Liver (tissue), 9 donors: ENCODE measurements around the gene AAK1. TPM values are rescaled to one million over a fixed set of nuclear protein-coding genes. Genes with fewer than 3 reads are reported as not detected.

Experiments
- DNase-seq: peaks from one replicate; pipeline ENCODE4 v3.0.0-alpha.2; 2017; ENCODE audit warnings: low spot score
- H3K27ac ChIP-seq, 2 donors: one replicate each; pipeline ENCODE4 v1.7.0; 2013; ENCODE audit warnings: inconsistent platforms in 2 of 2, low read length in 2 of 2, control low read depth in 1 of 2, low read depth in 1 of 2, mild to moderate bottlenecking in 1 of 2
- H3K27me3 ChIP-seq, 4 donors: one replicate each; pipeline versions ENCODE4 v1.6.1 to v1.7.0; 2013; ENCODE audit warnings: low read length in 3 of 4, inconsistent platforms in 1 of 4, mild to moderate bottlenecking in 1 of 4, moderate library complexity in 1 of 4; ENCODE audit not compliant: control insufficient read depth in 4 of 4, insufficient read depth in 4 of 4
- H3K36me3 ChIP-seq, 4 donors: one replicate each; pipeline versions ENCODE4 v1.6.1 to v1.7.0; 2013; ENCODE audit warnings: low read length in 3 of 4, mild to moderate bottlenecking in 3 of 4, low read depth in 1 of 4, moderate library complexity in 1 of 4; ENCODE audit not compliant: control insufficient read depth in 4 of 4, insufficient read depth in 3 of 4
- H3K4me1 ChIP-seq, 4 donors: one replicate each; pipeline versions ENCODE4 v1.6.1 to v1.7.0; 2013; ENCODE audit warnings: low read length in 3 of 4, mild to moderate bottlenecking in 3 of 4, moderate library complexity in 1 of 4; ENCODE audit not compliant: control insufficient read depth in 4 of 4, insufficient read depth in 4 of 4
- H3K4me3 ChIP-seq, 3 donors: one replicate each; pipeline versions ENCODE4 v1.6.1 to v1.7.0; 2013; ENCODE audit warnings: low read length in 3 of 3, control low read depth in 1 of 3, low read depth in 1 of 3, mild to moderate bottlenecking in 1 of 3
- H3K9ac ChIP-seq, 2 donors: one replicate each; pipeline ENCODE4 v1.7.0; 2013; ENCODE audit warnings: low read length in 2 of 2, mild to moderate bottlenecking in 2 of 2, moderate library complexity in 2 of 2, control low read depth in 1 of 2, low read depth in 1 of 2
- H3K9me3 ChIP-seq, 4 donors: one replicate each; pipeline versions ENCODE4 v1.6.1 to v1.7.0; 2013; ENCODE audit warnings: low read length in 3 of 4; ENCODE audit not compliant: control insufficient read depth in 4 of 4
- ATF3 ChIP-seq: IDR thresholded peaks from 2 replicates; pipeline ENCODE4 v1.6.1; 2016; ENCODE audit warnings: antibody characterized with exemption
- EGR1 ChIP-seq, 2 donors: IDR thresholded peaks; 2 replicates each; pipeline ENCODE4 v1.6.1; 2016 to 2018; ENCODE audit warnings: antibody characterized with exemption in 2 of 2, low read depth in 2 of 2
- FOXA2 ChIP-seq: IDR thresholded peaks from 2 replicates; pipeline ENCODE4 v1.6.1; 2016; ENCODE audit warnings: antibody characterized with exemption
- GABPA ChIP-seq, 2 donors: IDR thresholded peaks in 1 of 2; conservative IDR thresholded peaks in 1 of 2; 2 replicates each; pipeline ENCODE4 v1.6.1; 2016; ENCODE audit warnings: antibody characterized with exemption in 2 of 2, mild to moderate bottlenecking in 1 of 2, moderate library complexity in 1 of 2
- HNF4A ChIP-seq, 2 donors: conservative IDR thresholded peaks; 2 replicates each; pipeline ENCODE4 v1.6.1; 2016; ENCODE audit warnings: antibody characterized with exemption in 2 of 2, mild to moderate bottlenecking in 2 of 2
- HNF4G ChIP-seq: IDR thresholded peaks from 2 replicates; pipeline ENCODE4 v1.6.1; 2016; ENCODE audit warnings: antibody characterized with exemption
- JUND ChIP-seq, 2 donors: IDR thresholded peaks; 2 replicates each; pipeline ENCODE4 v1.6.1; 2016; ENCODE audit warnings: antibody characterized with exemption in 2 of 2
- MAX ChIP-seq: IDR thresholded peaks from 2 replicates; pipeline ENCODE4 v1.6.1; 2016; ENCODE audit warnings: antibody characterized with exemption
- NR2F2 ChIP-seq: IDR thresholded peaks from 2 replicates; pipeline ENCODE4 v1.6.1; 2016; ENCODE audit warnings: antibody characterized with exemption
- RAD21 ChIP-seq, 2 donors: IDR thresholded peaks; 2 replicates each; pipeline ENCODE4 v1.6.1; 2016; ENCODE audit warnings: antibody characterized with exemption in 2 of 2, mild to moderate bottlenecking in 2 of 2
- REST ChIP-seq: IDR thresholded peaks from 2 replicates; pipeline ENCODE4 v1.6.1; 2016; ENCODE audit warnings: antibody characterized with exemption, mild to moderate bottlenecking
- RXRA ChIP-seq, 2 donors: IDR thresholded peaks; 2 replicates each; pipeline ENCODE4 v1.6.1; 2017 to 2018; ENCODE audit warnings: antibody characterized with exemption in 2 of 2, mild to moderate bottlenecking in 1 of 2
- SP1 ChIP-seq: IDR thresholded peaks from 2 replicates; pipeline ENCODE4 v1.6.1; 2018; ENCODE audit warnings: antibody characterized with exemption, mild to moderate bottlenecking
- TAF1 ChIP-seq: conservative IDR thresholded peaks from 2 replicates; pipeline ENCODE4 v1.6.1; 2016; ENCODE audit warnings: antibody characterized with exemption, mild to moderate bottlenecking
- YY1 ChIP-seq: IDR thresholded peaks from 2 replicates; pipeline ENCODE4 v1.6.1; 2016; ENCODE audit warnings: antibody characterized with exemption, mild to moderate bottlenecking
- WGBS: extraction: QIAGEN DNeasy Blood & Tissue Kit; methylation state at CpG from one replicate; pipeline ENCODE4 v1.1.7; 2013; 5-methylcytosine and 5-hydroxymethylcytosine counted together
- polyA plus RNA-seq, 2 donors: library from polyadenylated mRNA; stranded (reverse) in 1 of 2; unstranded in 1 of 2; fragments of 200-250 nt in 1 of 2; fragments of >200 nt in 1 of 2; fragmentation: Nextera tagmentation in 1 of 2; extraction: Ambion mirVana in 1 of 2; gene quantifications; one replicate each; pipeline versions ENCODE4 v1.2.1 to v1.2.3, GENCODE V29; 2013 to 2015
- total RNA-seq, 2 donors: library from RNA; depleted of rRNA; stranded (reverse); fragments of >200 nt; gene quantifications; one replicate each; pipeline ENCODE4 v1.2.3, GENCODE V29; 2014
- TF ChIP-seq, protein P1 (sequence below): IDR thresholded peaks from 2 replicates; pipeline ENCODE4 v1.6.1; 2016; ENCODE audit warnings: antibody characterized with exemption
- TF ChIP-seq, protein P2 (sequence below): fragments of 150-350 bp; IDR thresholded peaks from 2 replicates; pipeline ENCODE4 v1.5.1; 2017; ENCODE audit warnings: improper control_type of control experiment, low read depth, low read length; ENCODE audit not compliant: missing input control
- donor health status: healthy.
- donor health status: healthy.
- donor health status: healthy.
- donor health status: healthy.
- donor health status: healthy.

AAK1 gene
- total and polyA plus RNA-seq, 4 donors, result 3.9 to 14.3 (median 11.3) TPM

GRCh38 chr2:69481421-69481820 lies 162.1 kb downstream of the AAK1 start (continued):
- TF ChIP-seq MAX, result no peak
- TF ChIP-seq HNF4G, result no peak
- no peak for TF ChIP-seq NR2F2

- H3K36me3 ChIP-seq, result peaks cover 0 to 3% (median 2%) of the 10 kb centered on the region in 4 donors
- TF ChIP-seq REST (no peak), MAX (no peak), YY1 (no peak), EGR1 (IDR thresholded peaks at IDR 0.05; ENCODE audit: low read depth in 2 of 2) (no peak), HNF4A (conservative IDR thresholded peaks at IDR 0.05) (no peak), SP1 (no peak), FOXA2 (no peak), JUND (IDR thresholded peaks at IDR 0.05) (no peak), RAD21 (IDR thresholded peaks at IDR 0.05) (no peak), GABPA (IDR thresholded peaks at IDR 0.05 in 1 of 2, conservative IDR thresholded peaks at IDR 0.05 in 1 of 2) (no peak), RXRA (IDR thresholded peaks at IDR 0.05) (no peak), ATF3 (no peak), TAF1 (no peak), HNF4G (no peak)
- TF ChIP-seq, protein P1, sequence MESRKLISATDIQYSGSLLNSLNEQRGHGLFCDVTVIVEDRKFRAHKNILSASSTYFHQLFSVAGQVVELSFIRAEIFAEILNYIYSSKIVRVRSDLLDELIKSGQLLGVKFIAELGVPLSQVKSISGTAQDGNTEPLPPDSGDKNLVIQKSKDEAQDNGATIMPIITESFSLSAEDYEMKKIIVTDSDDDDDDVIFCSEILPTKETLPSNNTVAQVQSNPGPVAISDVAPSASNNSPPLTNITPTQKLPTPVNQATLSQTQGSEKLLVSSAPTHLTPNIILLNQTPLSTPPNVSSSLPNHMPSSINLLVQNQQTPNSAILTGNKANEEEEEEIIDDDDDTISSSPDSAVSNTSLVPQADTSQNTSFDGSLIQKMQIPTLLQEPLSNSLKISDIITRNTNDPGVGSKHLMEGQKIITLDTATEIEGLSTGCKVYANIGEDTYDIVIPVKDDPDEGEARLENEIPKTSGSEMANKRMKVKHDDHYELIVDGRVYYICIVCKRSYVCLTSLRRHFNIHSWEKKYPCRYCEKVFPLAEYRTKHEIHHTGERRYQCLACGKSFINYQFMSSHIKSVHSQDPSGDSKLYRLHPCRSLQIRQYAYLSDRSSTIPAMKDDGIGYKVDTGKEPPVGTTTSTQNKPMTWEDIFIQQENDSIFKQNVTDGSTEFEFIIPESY, result no peak
- TF ChIP-seq, protein P2, sequence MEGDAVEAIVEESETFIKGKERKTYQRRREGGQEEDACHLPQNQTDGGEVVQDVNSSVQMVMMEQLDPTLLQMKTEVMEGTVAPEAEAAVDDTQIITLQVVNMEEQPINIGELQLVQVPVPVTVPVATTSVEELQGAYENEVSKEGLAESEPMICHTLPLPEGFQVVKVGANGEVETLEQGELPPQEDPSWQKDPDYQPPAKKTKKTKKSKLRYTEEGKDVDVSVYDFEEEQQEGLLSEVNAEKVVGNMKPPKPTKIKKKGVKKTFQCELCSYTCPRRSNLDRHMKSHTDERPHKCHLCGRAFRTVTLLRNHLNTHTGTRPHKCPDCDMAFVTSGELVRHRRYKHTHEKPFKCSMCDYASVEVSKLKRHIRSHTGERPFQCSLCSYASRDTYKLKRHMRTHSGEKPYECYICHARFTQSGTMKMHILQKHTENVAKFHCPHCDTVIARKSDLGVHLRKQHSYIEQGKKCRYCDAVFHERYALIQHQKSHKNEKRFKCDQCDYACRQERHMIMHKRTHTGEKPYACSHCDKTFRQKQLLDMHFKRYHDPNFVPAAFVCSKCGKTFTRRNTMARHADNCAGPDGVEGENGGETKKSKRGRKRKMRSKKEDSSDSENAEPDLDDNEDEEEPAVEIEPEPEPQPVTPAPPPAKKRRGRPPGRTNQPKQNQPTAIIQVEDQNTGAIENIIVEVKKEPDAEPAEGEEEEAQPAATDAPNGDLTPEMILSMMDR, result no peak
Observed at GRCh38 chr2:69477627-69478026, 165.9 kb downstream of the AAK1 start.

More at GRCh38 chr2:69477627-69478026, 165.9 kb downstream of the AAK1 start:
- Histone ChIP-seq H3K4me1 (no peaks in the 10 kb centered on the region), H3K27ac (no peak overlapping the region), H3K27me3 (no peaks in the 10 kb centered on the region), H3K9me3 (no peaks in the 10 kb centered on the region), H3K9ac (no peak overlapping the region), H3K4me3 (no peak overlapping the region)
- no peak for DNase-seq
- whole genome bisulfite sequencing, result 78% methylated on average over 1 of the region's 1 CpG
